Liver (tissue), 9 donors: Measurements from ENCODE around the gene PDGFC. TPM values are rescaled to one million over a fixed set of nuclear protein-coding genes. Genes with fewer than 3 reads are reported as not detected.

Experiments
- DNase-seq: peaks from one replicate; pipeline ENCODE4 v3.0.0-alpha.2; 2017; ENCODE audit warnings: low spot score
- H3K27ac ChIP-seq, 2 donors: one replicate each; pipeline ENCODE4 v1.7.0; 2013; ENCODE audit warnings: inconsistent platforms in 2 of 2, low read length in 2 of 2, control low read depth in 1 of 2, low read depth in 1 of 2, mild to moderate bottlenecking in 1 of 2
- H3K27me3 ChIP-seq, 4 donors: one replicate each; pipeline versions ENCODE4 v1.6.1 to v1.7.0; 2013; ENCODE audit warnings: low read length in 3 of 4, inconsistent platforms in 1 of 4, mild to moderate bottlenecking in 1 of 4, moderate library complexity in 1 of 4; ENCODE audit not compliant: control insufficient read depth in 4 of 4, insufficient read depth in 4 of 4
- H3K36me3 ChIP-seq, 4 donors: one replicate each; pipeline versions ENCODE4 v1.6.1 to v1.7.0; 2013; ENCODE audit warnings: low read length in 3 of 4, mild to moderate bottlenecking in 3 of 4, low read depth in 1 of 4, moderate library complexity in 1 of 4; ENCODE audit not compliant: control insufficient read depth in 4 of 4, insufficient read depth in 3 of 4
- H3K4me1 ChIP-seq, 4 donors: one replicate each; pipeline versions ENCODE4 v1.6.1 to v1.7.0; 2013; ENCODE audit warnings: low read length in 3 of 4, mild to moderate bottlenecking in 3 of 4, moderate library complexity in 1 of 4; ENCODE audit not compliant: control insufficient read depth in 4 of 4, insufficient read depth in 4 of 4
- H3K4me3 ChIP-seq, 3 donors: one replicate each; pipeline versions ENCODE4 v1.6.1 to v1.7.0; 2013; ENCODE audit warnings: low read length in 3 of 3, control low read depth in 1 of 3, low read depth in 1 of 3, mild to moderate bottlenecking in 1 of 3
- H3K9ac ChIP-seq, 2 donors: one replicate each; pipeline ENCODE4 v1.7.0; 2013; ENCODE audit warnings: low read length in 2 of 2, mild to moderate bottlenecking in 2 of 2, moderate library complexity in 2 of 2, control low read depth in 1 of 2, low read depth in 1 of 2
- H3K9me3 ChIP-seq, 4 donors: one replicate each; pipeline versions ENCODE4 v1.6.1 to v1.7.0; 2013; ENCODE audit warnings: low read length in 3 of 4; ENCODE audit not compliant: control insufficient read depth in 4 of 4
- ATF3 ChIP-seq: IDR thresholded peaks from 2 replicates; pipeline ENCODE4 v1.6.1; 2016; ENCODE audit warnings: antibody characterized with exemption
- EGR1 ChIP-seq, 2 donors: IDR thresholded peaks; 2 replicates each; pipeline ENCODE4 v1.6.1; 2016 to 2018; ENCODE audit warnings: antibody characterized with exemption in 2 of 2, low read depth in 2 of 2
- FOXA1 ChIP-seq: IDR thresholded peaks from 2 replicates; pipeline ENCODE4 v1.6.1; 2016; ENCODE audit warnings: antibody characterized with exemption
- FOXA2 ChIP-seq: IDR thresholded peaks from 2 replicates; pipeline ENCODE4 v1.6.1; 2016; ENCODE audit warnings: antibody characterized with exemption
- GABPA ChIP-seq, 2 donors: IDR thresholded peaks in 1 of 2; conservative IDR thresholded peaks in 1 of 2; 2 replicates each; pipeline ENCODE4 v1.6.1; 2016; ENCODE audit warnings: antibody characterized with exemption in 2 of 2, mild to moderate bottlenecking in 1 of 2, moderate library complexity in 1 of 2
- HNF4A ChIP-seq, 2 donors: conservative IDR thresholded peaks; 2 replicates each; pipeline ENCODE4 v1.6.1; 2016; ENCODE audit warnings: antibody characterized with exemption in 2 of 2, mild to moderate bottlenecking in 2 of 2
- HNF4G ChIP-seq: IDR thresholded peaks from 2 replicates; pipeline ENCODE4 v1.6.1; 2016; ENCODE audit warnings: antibody characterized with exemption
- JUND ChIP-seq, 2 donors: IDR thresholded peaks; 2 replicates each; pipeline ENCODE4 v1.6.1; 2016; ENCODE audit warnings: antibody characterized with exemption in 2 of 2
- MAX ChIP-seq: IDR thresholded peaks from 2 replicates; pipeline ENCODE4 v1.6.1; 2016; ENCODE audit warnings: antibody characterized with exemption
- NR2F2 ChIP-seq: IDR thresholded peaks from 2 replicates; pipeline ENCODE4 v1.6.1; 2016; ENCODE audit warnings: antibody characterized with exemption
- RAD21 ChIP-seq, 2 donors: IDR thresholded peaks; 2 replicates each; pipeline ENCODE4 v1.6.1; 2016; ENCODE audit warnings: antibody characterized with exemption in 2 of 2, mild to moderate bottlenecking in 2 of 2
- REST ChIP-seq: IDR thresholded peaks from 2 replicates; pipeline ENCODE4 v1.6.1; 2016; ENCODE audit warnings: antibody characterized with exemption, mild to moderate bottlenecking
- RXRA ChIP-seq, 2 donors: IDR thresholded peaks; 2 replicates each; pipeline ENCODE4 v1.6.1; 2017 to 2018; ENCODE audit warnings: antibody characterized with exemption in 2 of 2, mild to moderate bottlenecking in 1 of 2
- SP1 ChIP-seq: IDR thresholded peaks from 2 replicates; pipeline ENCODE4 v1.6.1; 2018; ENCODE audit warnings: antibody characterized with exemption, mild to moderate bottlenecking
- TAF1 ChIP-seq: conservative IDR thresholded peaks from 2 replicates; pipeline ENCODE4 v1.6.1; 2016; ENCODE audit warnings: antibody characterized with exemption, mild to moderate bottlenecking
- YY1 ChIP-seq: IDR thresholded peaks from 2 replicates; pipeline ENCODE4 v1.6.1; 2016; ENCODE audit warnings: antibody characterized with exemption, mild to moderate bottlenecking
- ZBTB33 ChIP-seq: IDR thresholded peaks from 2 replicates; pipeline ENCODE4 v1.6.1; 2016; ENCODE audit warnings: antibody characterized with exemption
- WGBS: extraction: QIAGEN DNeasy Blood & Tissue Kit; methylation state at CpG from one replicate; pipeline ENCODE4 v1.1.7; 2013; 5-methylcytosine and 5-hydroxymethylcytosine counted together
- polyA plus RNA-seq, 2 donors: library from polyadenylated mRNA; stranded (reverse) in 1 of 2; unstranded in 1 of 2; fragments of 200-250 nt in 1 of 2; fragments of >200 nt in 1 of 2; fragmentation: Nextera tagmentation in 1 of 2; extraction: Ambion mirVana in 1 of 2; gene quantifications; one replicate each; pipeline versions ENCODE4 v1.2.1 to v1.2.3, GENCODE V29; 2013 to 2015
- total RNA-seq, 2 donors: library from RNA; depleted of rRNA; stranded (reverse); fragments of >200 nt; gene quantifications; one replicate each; pipeline ENCODE4 v1.2.3, GENCODE V29; 2014
- donor health status: healthy.
- donor health status: healthy.
- donor health status: healthy.
- donor health status: healthy.
- donor health status: healthy.

The PDGFC gene
- total and polyA plus RNA-seq, 4 donors, result 5.8 to 25.7 (median 9.7) TPM

GRCh38 chr4:156754832-156755570, 216.6 kb downstream of the PDGFC start:
- Histone ChIP-seq H3K36me3 (no peaks in the 10 kb centered on the region), H3K9ac (no peak overlapping the region), H3K9me3 (no peaks in the 10 kb centered on the region), H3K4me1 (no peaks in the 10 kb centered on the region), H3K27ac (no peak overlapping the region), H3K4me3 (no peak overlapping the region), H3K27me3 (no peaks in the 10 kb centered on the region)
- no peak for DNase-seq
- WGBS, result 86% methylated on average over 5 of the region's 5 CpGs
- TF ChIP-seq YY1 (no peak), FOXA2 (no peak), ATF3 (no peak), MAX (no peak), GABPA (IDR thresholded peaks at IDR 0.05 in 1 of 2, conservative IDR thresholded peaks at IDR 0.05 in 1 of 2) (no peak), RAD21 (IDR thresholded peaks at IDR 0.05) (no peak), HNF4G (no peak), FOXA1 (no peak), TAF1 (no peak), HNF4A (conservative IDR thresholded peaks at IDR 0.05) (no peak), JUND (IDR thresholded peaks at IDR 0.05) (no peak)

GRCh38 chr4:156751486-156751885, 220.1 kb downstream of the PDGFC start:
- Histone ChIP-seq H3K9ac (no peak overlapping the region), H3K27ac (no peak overlapping the region), H3K36me3 (no peaks in the 10 kb centered on the region), H3K4me3 (no peak overlapping the region), H3K4me1 (no peaks in the 10 kb centered on the region), H3K27me3 (no peaks in the 10 kb centered on the region), H3K9me3 (no peaks in the 10 kb centered on the region)
- WGBS, result 68% methylated on average over 1 of the region's 1 CpG
- no peak for DNase-seq
- TF ChIP-seq FOXA1 (no peak), JUND (IDR thresholded peaks at IDR 0.05) (no peak), FOXA2 (no peak), MAX (no peak), EGR1 (IDR thresholded peaks at IDR 0.05; ENCODE audit: low read depth in 2 of 2) (no peak), ATF3 (no peak), RXRA (IDR thresholded peaks at IDR 0.05) (no peak), ZBTB33 (no peak), NR2F2 (no peak), REST (no peak), RAD21 (IDR thresholded peaks at IDR 0.05) (no peak), HNF4A (conservative IDR thresholded peaks at IDR 0.05) (no peak), HNF4G (no peak), SP1 (no peak)
